GM19468 (cell line): ENCODE measurements around the gene CGB5.
"Not testable (repeated sequence)": the region's sequence is repeated elsewhere in the genome, so short reads cannot be mapped to it uniquely, and the experiment has no call there.

Experiments
- ATAC-seq: cut with Tn5 transposase; IDR thresholded peaks from one replicate; pipeline ENCODE4 v1.9.1; 2021; ENCODE audit warnings: mild to moderate bottlenecking, moderate library complexity, moderate number of reproducible peaks; ENCODE audit not compliant: unreplicated experiment; ENCODE audit errors: extremely low read depth

CGB5 gene

DNA sequence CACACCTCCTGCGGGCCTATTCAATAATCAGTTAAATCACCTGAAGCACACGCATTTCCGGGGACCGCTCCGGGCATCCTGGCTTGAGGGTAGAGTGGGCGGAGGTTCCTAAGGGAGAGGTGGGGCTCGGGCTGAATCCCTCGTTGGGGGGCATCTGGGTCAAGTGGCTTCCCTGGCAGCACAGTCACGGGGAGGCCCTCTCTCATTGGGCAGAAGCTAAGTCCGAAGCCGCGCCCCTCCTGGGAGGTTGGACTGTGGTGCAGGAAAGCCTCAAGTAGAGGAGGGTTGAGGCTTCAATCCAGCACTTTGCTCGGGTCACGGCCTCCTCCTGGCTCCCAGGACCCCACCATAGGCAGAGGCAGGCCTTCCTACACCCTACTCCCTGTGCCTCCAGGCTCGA lies at the start of gene CGB5:
TSS of gene CGB5 (plus strand) at position 301 of the 400 bp plus-strand sequence. CDS start 362 bp downstream, outside the sequence.
- not testable (repeated sequence) for ATAC-seq

DNA sequence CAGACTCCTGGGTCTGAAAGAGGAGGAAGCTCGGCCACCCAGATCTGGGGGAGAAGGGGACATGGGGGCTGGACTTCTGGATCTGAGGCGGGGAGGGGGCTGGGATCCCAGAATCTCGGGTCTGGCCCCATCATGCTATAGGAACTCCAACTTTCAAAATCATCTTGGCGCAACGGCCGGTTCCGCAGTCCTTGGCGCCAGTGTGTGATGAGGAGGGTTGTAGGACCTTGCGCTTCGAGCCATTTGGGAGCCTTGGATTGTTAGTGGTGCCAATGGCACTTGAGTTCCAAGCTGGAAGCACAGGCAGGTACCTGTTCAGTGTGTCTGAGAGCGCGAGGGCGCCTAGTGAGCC lies 49.6 kb upstream of the CGB5 start:
- no peak for ATAC-seq

DNA sequence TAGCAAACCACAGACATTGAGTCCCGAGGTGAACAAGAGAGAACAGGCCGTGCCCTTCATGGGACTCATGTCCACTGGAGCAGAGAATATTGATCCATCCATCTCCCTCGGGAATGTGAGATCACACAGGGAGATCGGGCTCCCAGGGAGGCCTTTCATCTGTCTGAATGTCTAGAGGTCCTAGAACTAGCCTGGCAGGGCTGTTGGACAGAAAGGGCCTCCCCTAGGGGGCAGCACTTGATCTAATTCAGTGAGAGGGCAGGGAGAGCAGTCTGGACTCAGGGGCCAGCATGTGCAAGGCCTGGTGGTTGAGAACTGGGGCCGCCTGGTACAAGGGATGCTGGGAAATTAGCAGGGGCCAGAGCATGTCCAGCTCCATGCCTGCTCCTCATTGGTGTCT lies 45.7 kb upstream of the CGB5 start:
- no peak for ATAC-seq

- ATAC-seq = no peak
Measured at GRCh38 chr19:48999481-49000325, 43.9 kb upstream of the CGB5 start.

GRCh38 chr19:49004133-49004532 lies 39.5 kb upstream of the CGB5 start:
- no peak for ATAC-seq

DNA sequence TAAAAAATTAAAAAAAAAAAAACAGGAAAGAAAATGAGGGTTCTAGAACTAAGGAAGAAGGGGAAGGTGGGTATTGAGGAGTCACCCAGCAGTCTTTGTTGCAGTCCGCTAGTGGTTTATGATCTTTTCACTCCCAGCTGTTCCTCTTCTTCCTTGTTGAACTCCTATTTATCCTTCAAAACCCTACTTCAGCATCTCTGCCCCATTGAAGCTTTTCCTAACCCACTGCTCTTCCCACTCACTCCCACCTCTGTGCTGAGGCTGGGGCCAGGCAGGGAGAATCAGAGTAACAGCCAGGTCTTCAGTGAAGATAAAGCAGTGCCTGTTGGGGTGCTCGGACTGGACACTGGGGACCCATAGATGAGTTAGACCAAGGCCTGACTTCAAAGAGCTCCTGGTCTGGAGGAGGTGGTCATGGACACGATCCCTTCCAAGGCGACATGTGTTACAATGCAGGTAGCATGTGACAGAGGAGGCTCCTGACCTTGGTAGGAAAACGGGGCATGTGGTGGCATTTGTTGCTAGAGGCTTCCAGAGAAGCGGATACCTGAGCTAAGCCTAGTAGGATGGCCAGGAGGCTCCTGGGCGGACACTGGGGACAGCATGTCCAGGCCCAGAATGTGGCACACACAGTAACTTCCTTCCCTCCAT lies 38.6 kb upstream of the CGB5 start:
- ATAC-seq = no peak

DNA sequence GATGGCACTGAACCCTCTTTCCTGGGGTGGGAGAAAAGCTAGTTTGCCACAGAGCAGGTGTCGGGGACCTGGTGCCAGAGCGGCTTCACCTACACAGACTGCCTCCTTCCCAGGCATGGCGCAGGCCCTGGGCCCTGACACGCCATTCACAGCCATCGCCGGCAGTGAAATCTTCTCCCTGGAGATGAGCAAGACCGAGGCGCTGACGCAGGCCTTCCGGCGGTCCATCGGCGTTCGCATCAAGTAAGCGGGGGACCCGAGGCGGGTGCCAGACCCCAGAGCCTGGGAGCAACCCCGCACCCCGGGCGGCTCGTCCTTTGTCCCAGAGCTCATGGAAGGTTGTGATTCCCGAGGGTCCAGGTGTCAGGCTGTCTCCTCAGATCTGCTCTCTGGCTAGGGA lies 36.7 kb upstream of the CGB5 start:
- no peak for ATAC-seq

- no peak for ATAC-seq
Measured at GRCh38 chr19:49009828-49010227, 33.8 kb upstream of the CGB5 start.

DNA sequence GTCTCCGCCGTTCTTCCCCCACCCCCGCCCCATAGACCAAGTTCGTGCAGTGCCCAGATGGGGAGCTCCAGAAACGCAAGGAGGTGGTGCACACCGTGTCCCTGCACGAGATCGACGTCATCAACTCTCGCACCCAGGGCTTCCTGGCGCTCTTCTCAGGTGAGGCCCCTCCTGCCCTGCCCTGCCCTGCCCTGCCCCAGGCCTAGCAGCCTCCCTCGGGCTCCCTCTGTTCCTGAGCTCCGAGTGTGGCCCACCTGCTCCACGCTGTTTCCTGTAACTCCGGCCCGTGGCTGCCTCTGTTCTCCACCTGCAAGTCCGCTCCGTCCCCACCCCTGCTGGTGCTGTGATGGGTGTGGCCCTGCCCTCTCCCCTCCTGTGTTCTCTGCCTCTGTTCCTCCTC lies 33.2 kb upstream of the CGB5 start:
- ATAC-seq = no peak

GRCh38 chr19:49011194-49011593 lies 32.5 kb upstream of the CGB5 start:
- ATAC-seq = no peak

- no peak for ATAC-seq
Measured at GRCh38 chr19:49014123-49014869, 29.4 kb upstream of the CGB5 start.

DNA sequence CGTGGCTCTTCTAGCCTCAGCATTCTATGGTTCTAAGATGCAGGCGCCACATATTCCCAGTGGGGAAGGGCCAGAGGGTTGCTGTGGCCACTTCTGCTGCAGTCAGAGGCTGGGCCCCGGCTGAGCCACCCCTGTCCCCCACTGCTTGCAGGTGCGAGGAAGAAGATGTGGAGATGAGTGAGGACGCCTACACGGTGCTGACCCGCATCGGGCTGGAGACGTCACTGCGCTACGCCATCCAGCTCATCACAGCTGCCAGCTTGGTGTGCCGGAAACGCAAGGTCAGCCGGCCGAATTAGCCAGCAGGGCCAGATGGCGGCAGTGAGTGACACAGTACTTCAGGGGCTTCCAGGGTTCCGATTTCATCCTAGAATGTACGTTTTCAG lies 28.8 kb upstream of the CGB5 start:
- ATAC-seq = no peak

GRCh38 chr19:49016067-49016839 lies 27.4 kb upstream of the CGB5 start:
- ATAC-seq = no peak

- ATAC-seq = no peak
Measured at GRCh38 chr19:49017041-49017665, 26.5 kb upstream of the CGB5 start, which contains the start of gene LHB. TSS of gene LHB (minus strand) at chr19:49017091. CDS start at chr19:49017081, 10 bp downstream.

GRCh38 chr19:49017666-49018351 lies 25.8 kb upstream of the CGB5 start:
- ATAC-seq = no peak

DNA sequence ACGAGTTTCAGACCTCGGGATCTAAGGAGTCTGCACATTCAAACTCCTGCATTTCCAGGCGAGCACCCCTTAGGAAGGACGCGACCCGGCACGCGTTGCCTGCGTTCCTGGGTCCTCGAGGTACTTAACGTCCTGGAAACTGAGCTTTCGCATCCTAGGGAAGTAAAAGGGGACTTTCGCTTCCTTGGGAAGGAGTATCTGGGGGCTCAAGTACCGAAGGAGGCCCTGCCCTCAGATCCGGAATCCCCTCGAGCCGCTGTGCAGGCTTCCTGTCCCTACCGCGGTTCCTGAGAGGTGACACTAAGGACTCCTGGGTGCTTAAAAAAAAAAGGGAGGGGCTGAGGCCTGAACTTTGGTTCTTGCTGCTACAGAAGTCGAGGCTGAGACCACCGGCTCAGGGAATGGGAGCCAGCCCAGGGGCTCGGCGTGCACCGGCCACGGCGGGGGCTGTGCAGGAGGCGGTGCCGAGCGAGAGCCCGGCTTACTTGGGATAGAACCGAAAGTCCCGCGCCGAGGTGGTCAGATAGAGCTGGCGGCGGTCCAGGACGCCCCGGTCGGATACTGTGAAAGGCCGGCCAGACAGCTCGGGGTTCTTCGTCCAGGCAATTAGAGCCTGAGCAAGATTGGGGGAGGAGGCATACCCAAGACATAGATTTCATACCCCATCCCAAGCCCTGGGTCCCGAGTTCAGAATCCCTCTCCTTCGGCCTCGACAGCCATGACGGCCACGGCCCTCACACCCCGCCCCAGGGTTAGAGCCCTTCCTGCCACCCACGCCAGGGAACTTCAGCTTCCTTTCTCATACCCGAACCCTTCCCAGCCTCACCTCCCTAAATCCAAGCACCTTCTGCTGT lies 25.0 kb upstream of the CGB5 start:
- not testable (repeated sequence) for ATAC-seq

DNA sequence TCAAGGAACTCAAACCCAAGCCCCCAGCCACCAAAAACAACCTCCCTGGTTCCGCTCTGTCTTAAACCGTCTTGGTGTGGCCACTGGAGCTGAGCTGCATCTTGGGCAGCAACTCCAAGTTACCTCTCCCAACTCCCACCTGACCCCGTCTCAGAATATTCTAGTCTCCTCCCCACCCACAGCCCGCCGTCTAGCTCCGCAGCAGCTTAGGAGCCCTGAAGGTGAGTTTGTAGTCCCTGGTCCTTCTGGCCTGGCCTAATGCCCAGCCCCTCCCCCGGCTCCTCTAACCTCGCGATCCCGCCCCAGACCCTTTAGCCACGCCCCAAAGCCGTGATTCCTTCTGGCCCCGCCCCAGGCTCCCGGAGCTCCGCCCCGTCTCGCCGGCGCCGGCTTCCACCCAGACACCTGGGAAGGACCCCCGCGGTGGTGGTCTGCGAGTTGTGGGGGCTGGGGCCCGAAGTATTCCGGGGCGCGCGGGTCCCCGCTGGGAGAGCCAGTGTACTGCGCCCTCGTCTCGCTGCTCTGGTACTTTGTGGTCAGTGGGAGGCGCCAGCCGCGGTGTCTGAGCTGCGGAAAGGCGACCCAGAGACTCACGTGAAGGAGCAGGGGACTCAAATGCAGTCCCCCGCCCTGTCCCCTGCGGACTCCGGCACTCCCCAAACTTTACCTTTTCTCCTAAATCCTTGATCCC lies 24.3 kb upstream of the CGB5 start:
- ATAC-seq = no peak

DNA sequence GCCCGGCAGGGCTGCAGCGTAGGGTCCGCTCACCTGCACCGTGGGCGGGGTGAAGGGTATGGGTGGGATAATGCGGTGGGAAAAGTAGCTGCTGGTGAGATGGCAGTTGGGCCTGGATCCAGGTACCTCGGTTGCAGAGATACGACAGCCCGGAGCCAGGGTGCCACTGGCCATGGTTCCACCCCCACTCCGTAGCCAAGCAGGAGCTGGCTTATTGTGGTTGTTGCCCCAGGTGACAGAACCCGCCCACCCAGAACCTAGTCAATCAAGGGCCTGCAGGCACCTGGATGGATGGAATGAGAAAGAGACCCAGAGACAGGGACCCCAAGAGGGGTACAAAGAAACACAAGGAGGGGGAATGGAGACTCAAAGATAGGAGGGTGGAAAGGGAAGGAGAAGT lies 23.3 kb upstream of the CGB5 start:
- ATAC-seq = no peak
